Globus pallidus (tissue), 1 donor: ENCODE measurements around the gene TTN.

Experiments used
- DNase-seq: peaks from one replicate; pipeline ENCODE4 v3.0.0-alpha.2; 2015; ENCODE audit warnings: low spot score

Gene TTN

GRCh38 chr2:178811045-178811444 is 3.8 kb upstream of the TTN start:
- no peak for DNase-seq

GRCh38 chr2:178810422-178810821 is 3.2 kb upstream of the TTN start:
- no peak for DNase-seq

GRCh38 chr2:178806543-178806942 is 680 bp downstream of the TTN start:
- DNase-seq, result no peak

GRCh38 chr2:178805457-178805856 is 1.8 kb downstream of the TTN start:
- no peak for DNase-seq

- DNase-seq, result no peak
Observed at GRCh38 chr2:178804791-178805190, 2.4 kb downstream of the TTN start.

- DNase-seq, result no peak
Observed at GRCh38 chr2:178800510-178800909, 6.7 kb downstream of the TTN start.

GRCh38 chr2:178799305-178799704 is 7.9 kb downstream of the TTN start:
- DNase-seq, result no peak

- peak; percentile 26 for DNase-seq
Observed at GRCh38 chr2:178796079-178796677, 11.0 kb downstream of the TTN start.

GRCh38 chr2:178787934-178788333 is 19.3 kb downstream of the TTN start:
- DNase-seq, result no peak

GRCh38 chr2:178787155-178787554 is 20.1 kb downstream of the TTN start:
- no peak for DNase-seq

- DNase-seq, result no peak
Observed at GRCh38 chr2:178783889-178784288, 23.3 kb downstream of the TTN start.

- DNase-seq, result no peak
Observed at GRCh38 chr2:178782236-178782635, 25.0 kb downstream of the TTN start.

- DNase-seq, result no peak
Observed at GRCh38 chr2:178777577-178777976, 29.6 kb downstream of the TTN start.

- DNase-seq, result no peak
Observed at GRCh38 chr2:178776751-178777150, 30.5 kb downstream of the TTN start.

GRCh38 chr2:178775975-178776374 is 31.2 kb downstream of the TTN start:
- DNase-seq, result no peak

- no peak for DNase-seq
Observed at GRCh38 chr2:178770518-178770917, 36.7 kb downstream of the TTN start.

- no peak for DNase-seq
Observed at GRCh38 chr2:178767094-178768060, 39.8 kb downstream of the TTN start.

- no peak for DNase-seq
Observed at GRCh38 chr2:178764097-178764496, 43.1 kb downstream of the TTN start.

- DNase-seq, result peak; percentile 10
Observed at GRCh38 chr2:178761759-178762371, 45.4 kb downstream of the TTN start.

- no peak for DNase-seq
Observed at GRCh38 chr2:178756843-178757242, 50.4 kb downstream of the TTN start.

GRCh38 chr2:178756343-178756742 is 50.9 kb downstream of the TTN start:
- no peak for DNase-seq

GRCh38 chr2:178747767-178748166 is 59.5 kb downstream of the TTN start:
- DNase-seq, result no peak

- no peak for DNase-seq
Observed at GRCh38 chr2:178734518-178734917, 72.7 kb downstream of the TTN start.
